ENCODE measurements around the gene CARS2.
"Not testable (repeated sequence)": the region's sequence is repeated elsewhere in the genome, so short reads cannot be mapped to it uniquely, and the experiment has no call there.

CARS2 gene

DNA sequence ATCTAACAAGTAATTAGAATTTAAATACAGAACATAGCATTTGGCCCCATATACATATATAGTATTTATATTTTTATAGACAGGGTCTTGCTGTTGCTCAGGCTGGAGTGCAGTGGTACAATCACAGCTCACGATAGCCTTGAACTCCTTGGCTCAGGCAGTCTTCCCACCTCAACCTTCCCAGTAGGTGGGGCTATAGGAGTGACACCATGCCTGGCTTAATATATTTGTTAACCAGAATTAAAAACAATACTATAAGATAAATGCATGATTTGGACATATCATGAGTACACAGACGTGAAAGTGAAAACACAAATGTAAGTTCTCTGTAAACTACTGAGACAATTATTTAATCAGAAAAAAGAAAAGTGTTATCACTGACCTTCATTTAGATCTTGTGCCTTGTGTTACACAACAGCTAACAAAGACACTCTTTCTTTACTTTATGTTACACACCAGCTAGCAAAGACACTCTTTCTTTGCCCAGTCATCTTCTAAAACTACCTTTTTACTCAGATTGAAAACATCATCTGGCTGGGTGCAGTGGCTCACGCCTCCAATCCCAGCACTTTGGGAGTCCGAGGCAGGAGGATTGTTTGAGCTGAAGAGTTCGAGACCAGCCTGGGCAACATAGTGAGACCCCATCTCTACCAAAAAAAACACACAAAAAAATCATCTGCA is 22.6 kb downstream of the CARS2 start:
- in situ Hi-C loops (cut with MboI; ENCODE audit: low sequenced_read_pairs), result no loop called here

DNA sequence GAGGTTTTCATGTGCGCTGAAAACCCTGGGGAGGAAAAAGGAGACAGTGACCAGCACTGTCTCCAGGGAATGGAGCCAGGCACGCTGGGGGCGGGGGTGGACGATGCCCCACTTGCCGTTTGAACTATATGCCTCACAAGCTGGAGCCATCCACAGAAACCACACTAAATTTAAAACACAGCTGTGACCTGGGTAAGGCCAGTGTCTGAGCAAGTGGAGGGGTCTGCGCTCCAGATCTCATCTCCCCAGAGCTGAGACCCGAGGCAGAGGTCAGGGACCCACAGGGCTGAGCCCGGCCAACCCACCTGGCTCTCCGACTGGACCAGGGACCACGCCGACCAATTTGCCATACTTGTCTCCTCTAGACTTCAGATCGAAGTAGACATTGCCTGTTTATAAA is 23.2 kb downstream of the CARS2 start:
- in situ Hi-C loops (cut with MboI; ENCODE audit: low sequenced_read_pairs), result no loop called here

DNA sequence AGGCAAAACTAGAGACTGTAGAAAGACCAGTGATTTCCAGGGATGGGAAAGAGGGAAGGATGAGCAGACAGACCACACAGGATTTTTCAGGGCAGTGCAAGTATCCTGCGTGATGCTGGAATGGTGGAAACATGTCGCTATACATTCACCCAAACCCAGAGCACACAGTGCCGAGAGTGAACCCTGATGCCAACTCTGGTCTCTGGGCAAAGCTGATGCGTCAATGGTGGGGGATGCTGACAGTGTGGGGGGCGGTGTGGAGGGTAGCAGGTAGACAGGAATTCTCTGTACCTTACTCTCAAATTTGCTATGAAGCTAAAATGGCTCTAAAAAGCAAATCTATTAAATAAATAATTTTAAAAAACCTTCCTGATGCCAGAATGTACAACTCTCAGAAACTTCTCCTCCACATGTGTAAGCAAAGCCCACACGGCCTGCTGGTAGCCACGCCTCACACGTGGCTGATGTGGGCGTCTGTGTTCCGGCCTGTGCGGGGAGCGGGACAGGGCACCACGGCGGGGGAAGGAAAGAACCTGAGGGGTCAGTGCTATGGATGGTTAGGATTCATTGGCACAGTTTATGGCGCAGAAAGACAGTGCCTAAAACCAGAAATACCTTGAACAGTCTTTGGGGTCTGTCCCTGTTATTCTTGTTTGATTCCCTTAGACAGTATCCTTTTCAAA is 23.9 kb downstream of the CARS2 start:
- in situ Hi-C loops (cut with MboI; ENCODE audit: low sequenced_read_pairs), result no loop called here

DNA sequence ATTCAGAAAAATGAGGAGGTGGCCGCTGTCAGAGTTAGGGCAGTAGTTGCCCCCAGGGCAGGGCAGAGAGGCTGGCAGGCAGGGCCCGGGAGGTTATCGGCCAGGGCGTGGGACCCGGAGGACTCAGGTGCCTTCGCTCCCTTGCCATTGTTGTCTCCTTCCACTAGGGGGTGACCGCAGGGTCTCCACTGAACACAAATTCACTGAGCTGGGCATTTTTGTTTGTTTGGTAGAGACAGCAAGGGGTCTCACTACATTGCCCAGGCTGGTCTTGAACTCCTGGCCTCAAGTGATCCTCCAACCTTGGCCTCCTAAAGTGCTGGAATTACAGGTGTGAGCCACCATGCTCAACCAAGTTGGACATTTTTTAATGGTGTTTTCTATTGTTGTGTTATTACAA is 25.1 kb downstream of the CARS2 start:
- in situ Hi-C loops (cut with MboI; ENCODE audit: low sequenced_read_pairs), result no loop called here

DNA sequence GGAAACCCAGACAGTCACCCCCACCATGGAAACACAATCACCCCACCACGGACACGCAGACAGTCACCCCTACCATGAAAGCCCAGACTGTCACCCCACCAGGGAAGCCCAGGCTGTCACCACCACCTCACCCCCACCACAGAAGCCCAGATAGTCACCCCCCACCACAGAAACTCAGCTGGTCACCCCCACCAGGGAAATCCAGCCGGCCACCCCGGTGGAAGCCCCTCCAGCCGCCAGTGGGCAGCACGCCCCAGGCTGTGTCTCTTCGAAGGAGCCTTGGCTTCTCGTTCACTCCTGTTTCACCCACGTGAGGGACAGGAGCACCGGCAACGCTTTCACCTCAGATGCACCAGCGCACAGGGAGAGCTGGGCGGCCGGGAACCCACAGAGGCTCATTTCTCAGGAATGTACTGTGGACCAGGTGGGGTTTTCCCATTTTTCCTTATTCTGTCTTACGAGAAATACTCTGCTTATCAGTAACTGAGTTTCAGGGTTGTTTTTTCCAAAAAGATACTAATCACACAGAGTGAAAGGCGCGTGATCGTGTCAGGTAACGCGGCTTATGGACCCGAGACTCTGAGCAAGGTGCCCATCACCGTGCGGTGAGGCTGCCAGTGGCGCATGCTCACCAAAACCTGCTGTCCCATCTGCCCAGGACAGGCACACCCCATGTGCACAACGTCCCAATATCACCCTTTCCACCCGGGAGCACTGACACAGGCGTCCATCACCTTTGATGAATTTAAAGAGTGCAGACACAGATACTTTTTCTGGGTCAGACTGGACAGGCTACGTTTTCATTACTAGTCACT is 28.0 kb downstream of the CARS2 start:
- in situ Hi-C loops (cut with MboI; ENCODE audit: low sequenced_read_pairs), result no loop called here

DNA sequence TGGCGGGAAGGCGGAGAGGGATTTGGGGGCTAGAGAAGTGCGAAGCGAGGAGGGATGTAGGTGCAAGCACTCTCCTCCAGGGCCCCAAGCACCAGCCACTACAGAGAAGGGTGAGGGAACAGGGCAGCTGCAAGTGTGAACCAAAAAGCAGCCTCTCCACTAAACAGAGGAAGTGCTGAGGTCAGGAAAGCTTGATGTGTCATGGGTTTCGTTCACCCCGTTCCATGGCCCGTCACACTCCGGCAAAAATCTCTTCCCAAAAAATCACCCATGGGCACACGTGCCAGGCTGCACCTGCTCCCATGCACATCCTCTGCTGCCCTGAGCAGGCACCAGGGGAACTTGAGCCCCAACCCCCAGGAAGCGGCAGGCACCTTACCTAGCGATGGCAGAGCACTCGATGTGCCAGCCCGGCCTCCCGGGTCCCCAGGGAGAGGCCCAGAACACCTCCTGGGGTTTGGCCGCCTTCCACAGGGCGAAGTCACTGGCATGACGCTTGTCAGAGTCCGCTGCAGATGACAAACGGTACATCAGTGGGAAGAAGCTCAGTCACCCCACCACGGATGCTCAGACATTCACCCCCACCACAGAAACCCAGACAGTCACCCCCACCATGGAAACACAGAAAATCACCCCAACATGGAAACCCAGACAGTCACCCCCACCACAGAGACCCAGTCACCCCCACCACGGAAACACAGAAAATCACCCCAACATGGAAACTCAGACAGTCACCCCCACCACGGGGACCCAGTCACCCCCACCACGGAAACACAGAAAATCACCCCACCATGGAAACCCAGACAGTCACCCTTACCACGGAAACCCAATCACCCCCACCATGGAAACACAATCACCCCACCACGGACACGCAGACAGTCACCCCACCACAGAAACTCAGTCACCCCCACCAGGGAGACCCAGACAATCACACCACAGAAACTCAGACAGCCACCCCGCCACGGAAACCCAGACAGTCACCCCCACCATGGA is 29.0 kb downstream of the CARS2 start:
- in situ Hi-C loops (cut with MboI; ENCODE audit: low sequenced_read_pairs), result no loop called here

DNA sequence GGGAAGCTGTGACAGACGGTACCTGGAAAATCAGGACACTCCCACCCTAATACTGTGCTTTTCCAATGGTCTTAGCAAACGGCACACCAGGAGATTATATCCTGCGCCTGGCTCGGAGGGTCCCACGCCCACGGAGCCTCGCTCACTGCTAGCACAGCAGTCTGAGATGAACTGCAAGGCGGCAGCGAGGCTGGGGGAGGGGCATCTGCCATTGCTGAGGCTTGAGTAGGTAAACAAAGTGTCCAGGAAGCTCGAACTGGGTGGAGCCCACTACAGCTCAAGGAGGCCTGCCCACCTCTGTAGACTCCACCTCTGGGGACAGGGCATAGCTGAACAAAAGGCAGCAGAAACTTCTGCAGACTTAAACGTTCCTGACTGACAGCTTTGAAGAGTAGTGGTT is 36.1 kb downstream of the CARS2 start:
- in situ Hi-C loops (cut with MboI; ENCODE audit: low sequenced_read_pairs), result not testable (repeated sequence)

DNA sequence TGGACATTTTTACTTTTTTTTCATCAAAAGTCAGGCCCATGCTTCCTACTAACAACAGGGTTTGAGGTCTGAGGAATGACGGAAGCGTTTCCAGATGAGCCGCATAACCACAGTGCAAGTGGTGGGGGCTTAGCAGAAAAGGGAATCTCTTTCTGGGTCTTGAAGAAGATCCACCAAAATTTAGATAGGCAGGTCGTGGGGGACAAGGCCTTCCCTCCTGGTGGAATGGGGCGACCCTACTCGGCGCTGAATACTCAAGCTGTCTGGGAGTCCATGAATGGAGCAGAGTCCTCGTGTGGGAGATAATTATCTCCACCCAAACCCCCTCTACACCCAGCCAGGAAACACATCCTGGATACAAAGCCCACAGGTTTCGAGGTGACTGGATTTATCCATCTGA is 36.9 kb downstream of the CARS2 start:
- in situ Hi-C loops (cut with MboI; ENCODE audit: low sequenced_read_pairs), result no loop called here

DNA sequence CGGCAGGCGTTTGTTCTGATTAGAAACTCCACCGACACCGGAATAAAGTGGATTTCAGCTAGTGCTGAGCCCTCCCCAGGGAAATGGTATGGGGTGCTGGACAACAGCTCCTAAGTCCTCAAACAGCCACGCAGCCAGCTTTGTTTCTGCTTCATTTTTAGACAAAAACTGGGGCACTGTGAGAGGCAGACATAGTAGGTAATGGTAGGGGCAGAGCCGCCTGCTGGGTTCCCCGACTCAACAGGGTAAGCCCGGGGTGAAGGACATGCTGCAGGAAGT is 39.7 kb downstream of the CARS2 start:
- in situ Hi-C loops (cut with MboI; ENCODE audit: low sequenced_read_pairs), result no loop called here

DNA sequence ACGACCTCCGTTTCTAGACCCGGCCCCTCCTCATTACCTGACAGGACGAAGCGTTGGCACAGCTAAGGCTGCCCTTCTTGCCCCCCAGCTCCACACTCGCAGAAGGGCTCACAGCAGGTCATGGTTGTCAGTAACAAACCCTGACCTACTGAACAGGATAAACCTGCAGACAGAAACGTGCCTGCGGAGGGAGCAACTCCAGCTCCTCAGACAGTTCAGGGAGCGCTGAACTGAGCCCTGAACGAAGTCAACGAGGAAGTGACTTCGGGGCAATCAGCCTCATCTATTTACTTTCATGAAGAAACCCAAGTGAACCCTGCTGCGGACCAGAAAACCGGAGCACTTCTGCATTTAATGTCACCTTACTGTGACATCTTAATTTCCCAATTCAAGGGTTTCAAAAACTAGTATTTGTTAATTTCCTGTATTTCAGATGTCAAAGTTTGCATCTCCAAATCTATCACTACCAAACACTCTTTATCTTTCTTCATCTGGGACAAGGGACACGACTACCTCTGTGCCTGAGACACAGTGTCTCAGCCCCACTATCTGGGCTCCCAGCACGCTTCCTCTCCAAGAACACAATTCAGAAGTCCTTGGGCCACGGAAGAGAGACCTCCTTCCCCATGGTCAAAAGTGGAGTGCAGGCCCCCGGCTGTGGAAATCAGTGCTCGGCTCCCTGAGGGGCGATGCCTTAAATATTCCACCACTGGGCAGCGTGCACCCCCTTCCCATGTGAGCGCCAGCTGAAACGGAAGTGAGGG is 40.2 kb downstream of the CARS2 start:
- in situ Hi-C loops (cut with MboI; ENCODE audit: low sequenced_read_pairs), result no loop called here

DNA sequence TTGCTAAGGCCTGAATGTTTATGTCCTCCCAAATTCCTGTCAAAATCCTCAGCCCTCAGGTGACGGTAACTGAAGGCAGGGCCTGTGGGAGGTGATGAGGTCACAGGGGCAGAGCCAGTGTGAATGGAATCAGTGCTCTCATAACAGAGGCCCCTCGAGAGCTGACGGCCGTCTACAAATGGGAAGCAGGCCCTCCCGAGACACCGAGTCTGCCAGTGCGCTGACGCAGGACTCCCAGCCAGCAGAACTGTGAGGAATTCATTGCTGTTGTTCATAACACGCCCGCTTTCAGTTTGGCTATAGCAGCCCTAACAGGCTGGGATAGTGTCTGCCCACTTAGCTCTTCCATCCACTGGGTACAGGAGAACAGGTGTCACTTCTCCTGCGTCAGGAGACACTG is 41.2 kb downstream of the CARS2 start:
- in situ Hi-C loops (cut with MboI; ENCODE audit: low sequenced_read_pairs), result no loop called here

DNA sequence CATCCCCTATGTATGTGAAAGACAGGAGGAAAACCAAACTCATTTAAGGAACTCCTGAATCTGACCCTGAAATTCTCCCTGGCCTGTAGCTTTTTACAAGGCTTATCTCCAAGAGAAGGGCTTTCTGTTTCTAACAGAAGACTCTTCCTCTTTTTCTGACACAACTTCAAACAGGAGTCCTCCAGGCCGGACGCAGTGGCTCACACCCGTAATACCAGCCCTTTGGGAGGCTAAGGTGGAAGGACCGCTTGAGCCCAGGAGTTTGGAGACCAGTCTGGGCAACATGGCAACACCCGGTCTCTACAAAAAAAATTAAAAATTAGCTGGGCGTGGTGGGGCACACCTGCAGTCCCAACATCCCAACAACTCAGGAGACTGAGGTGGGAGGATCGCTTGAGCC is 41.9 kb downstream of the CARS2 start:
- in situ Hi-C loops (cut with MboI; ENCODE audit: low sequenced_read_pairs), result no loop called here

DNA sequence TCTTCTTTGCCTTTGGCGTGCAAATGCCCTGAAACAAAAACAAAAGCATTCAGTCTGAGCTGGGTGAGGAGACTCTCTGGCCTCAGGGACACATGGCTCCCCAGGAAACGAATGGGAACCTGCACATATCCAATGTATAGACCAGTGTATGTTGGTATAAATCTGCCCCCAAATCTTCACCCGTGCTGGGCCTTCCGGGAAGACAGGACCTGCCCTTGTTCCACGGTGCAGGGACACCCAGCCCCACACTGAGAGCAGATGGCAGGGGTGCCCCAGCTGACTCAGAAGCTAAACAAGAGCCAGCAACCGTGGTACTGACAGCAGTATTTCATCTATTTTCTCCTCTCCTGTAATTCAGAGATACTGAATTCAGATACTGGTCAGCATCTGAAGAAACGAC is 42.4 kb downstream of the CARS2 start:
- in situ Hi-C loops (cut with MboI; ENCODE audit: low sequenced_read_pairs), result no loop called here

DNA sequence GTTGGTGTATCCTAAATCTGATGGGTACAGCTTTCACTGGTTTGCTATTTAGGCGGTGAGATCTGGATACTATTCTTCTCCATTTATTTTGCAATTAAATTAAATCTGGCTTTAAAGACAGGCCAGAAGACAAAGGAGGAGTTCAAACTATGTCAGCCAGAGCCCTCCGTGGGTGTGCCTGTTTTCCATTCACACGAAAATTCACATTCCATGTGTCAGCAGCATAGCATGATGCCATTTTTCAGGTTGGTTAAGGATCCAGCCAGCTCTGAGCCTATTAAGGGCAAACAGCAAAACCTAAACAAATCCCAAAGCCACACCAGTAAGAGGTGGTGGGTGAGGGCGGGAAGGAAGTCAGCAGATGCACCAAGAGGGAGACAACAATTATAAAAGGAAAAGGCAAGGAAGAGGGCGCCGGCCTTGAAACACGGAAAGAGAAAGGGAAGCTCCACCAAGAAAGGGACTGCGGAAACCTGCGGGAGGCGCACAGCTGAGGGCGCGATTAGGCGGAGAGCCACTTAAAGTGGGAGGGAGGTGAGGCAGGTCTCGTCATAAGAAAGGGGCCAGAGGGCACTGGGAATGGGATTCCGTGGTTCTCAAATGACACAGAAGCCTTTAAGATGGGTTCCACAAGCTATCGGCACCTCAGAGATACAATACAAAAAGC is 43.0 kb downstream of the CARS2 start:
- in situ Hi-C loops (cut with MboI; ENCODE audit: low sequenced_read_pairs), result no loop called here

DNA sequence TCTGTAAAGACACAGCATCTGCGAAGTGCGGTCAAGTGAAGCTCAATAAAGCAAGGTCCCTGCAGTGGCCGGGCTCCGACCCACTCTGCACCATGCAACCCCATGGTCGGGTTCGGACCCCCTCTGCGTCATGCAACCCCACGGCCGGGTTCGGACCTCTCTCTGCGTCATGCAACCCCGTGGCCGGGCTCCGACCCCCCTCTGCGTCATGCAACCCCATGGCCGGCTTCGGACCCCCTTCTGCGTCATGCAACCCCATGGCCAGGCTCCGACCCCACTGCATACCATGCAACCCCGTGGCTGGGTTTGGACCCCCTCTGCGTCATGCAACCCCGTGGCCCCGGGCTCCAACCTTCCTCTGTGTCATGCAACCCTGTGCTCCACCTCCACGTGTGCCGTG is 43.8 kb downstream of the CARS2 start:
- in situ Hi-C loops (cut with MboI; ENCODE audit: low sequenced_read_pairs), result no loop called here

DNA sequence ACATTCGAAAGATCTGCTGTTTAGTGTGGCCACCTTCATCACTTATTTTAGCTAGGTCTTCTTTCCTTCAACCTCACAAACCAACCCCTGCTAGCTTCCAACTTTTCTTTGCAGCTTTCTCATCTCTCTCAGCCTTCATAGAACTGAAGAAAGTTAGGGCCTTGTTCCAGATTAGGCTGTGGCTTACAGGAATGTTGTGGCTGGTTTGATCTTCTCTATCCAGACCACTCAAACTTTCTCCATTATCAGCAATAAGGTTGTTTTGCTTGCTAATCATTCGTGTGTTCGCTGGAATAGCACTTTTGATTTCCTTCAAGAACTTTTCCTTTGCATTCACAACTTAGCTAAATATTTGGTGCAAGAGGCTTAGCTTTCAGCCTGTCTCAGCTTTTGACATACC is 44.7 kb downstream of the CARS2 start:
- in situ Hi-C loops (cut with MboI; ENCODE audit: low sequenced_read_pairs), result no loop called here

DNA sequence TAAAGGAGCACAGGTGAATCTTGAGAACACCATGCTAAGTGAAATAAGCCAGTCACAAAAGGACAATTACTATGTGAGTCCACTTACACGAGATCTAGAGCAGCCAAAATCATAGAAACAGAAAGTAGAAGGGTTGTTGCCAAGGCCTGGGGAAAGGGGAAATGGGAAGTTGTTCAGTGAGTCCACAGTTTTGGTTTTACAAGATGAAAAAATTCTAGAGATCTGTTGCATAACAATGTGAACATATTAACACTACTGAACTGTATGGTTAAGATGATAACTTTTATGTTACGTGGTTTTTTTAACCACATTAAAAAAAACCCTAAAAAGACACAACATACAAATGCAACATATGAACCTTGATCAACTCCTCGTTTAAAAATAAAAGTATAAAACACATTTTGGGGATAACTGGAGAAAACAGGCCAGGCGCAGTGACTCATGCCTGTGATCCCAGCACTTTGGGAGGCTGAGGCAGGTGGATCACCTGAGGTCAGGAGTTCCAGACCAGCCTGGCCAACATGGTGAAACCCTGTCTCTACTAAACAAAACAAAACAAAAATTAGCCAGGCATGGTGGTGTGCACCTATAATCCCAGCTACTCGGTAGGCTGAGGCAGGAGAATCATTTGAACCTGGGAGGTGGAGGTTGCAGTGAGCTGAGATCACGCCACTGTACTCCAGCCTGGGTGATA is 47.6 kb downstream of the CARS2 start:
- in situ Hi-C loops (cut with MboI; ENCODE audit: low sequenced_read_pairs), result not testable (repeated sequence)

DNA sequence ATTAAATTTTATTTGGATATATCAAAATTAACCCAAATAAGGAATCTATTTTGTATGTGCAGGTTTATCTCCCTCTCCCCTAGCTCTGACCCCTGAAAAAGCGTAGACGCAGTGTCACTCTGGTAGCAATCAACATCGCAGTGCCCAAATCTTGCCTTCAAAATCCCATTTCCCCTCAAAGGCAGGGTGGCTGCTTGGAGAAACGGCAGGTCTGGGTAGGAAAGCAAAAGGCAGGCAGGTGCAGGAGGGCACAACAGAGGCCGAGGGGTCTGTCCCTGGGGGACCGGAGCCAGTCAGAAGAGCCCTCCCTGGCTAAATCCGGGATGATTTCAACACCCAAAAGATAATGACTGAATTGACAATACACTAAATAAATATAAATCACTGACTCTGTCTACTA is 48.7 kb downstream of the CARS2 start:
- in situ Hi-C loops (cut with MboI; ENCODE audit: low sequenced_read_pairs), result no loop called here

DNA sequence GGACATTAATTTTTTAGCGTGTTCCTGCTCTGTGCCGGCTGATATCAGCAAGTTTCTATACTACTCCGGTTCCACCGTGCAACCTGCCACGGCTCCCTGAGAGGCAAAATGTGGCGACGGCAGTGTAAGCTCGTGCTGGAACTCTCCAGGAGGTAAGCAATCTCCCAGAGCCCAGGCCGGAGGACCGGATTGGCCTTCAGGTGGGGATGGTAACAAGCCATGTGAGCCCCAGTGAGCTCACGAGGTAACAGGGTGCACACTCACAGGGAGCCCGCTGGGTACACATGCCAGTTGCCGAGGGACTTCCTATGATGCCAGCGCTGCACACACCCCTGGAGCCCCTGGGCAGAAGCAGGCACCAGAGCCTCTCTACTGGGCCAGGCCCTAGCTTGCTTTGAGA is 52.1 kb downstream of the CARS2 start:
- in situ Hi-C loops (cut with MboI; ENCODE audit: low sequenced_read_pairs), result no loop called here

All from HL-60/S4 treated with phorbol 12-myristate 13-acetate at 8.2 ng/mL for 4 days and 3 days (cell line).